ENCODE measurements around the gene CD59. TPM values are rescaled to one million over a fixed set of nuclear protein-coding genes. Genes with fewer than 3 reads are reported as not detected.

CD59 gene
- total and polyA plus RNA-seq, 9 of the 15 experiments (the other 6 are each of a cell fraction or from before 2014, with no cell fraction given) = 38.1 to 338 (median 173) TPM

- WGBS (ENCODE audit: insufficient coverage, low coverage, missing lambda C conversion rate) = 71% methylated on average over 2 of the region's 2 CpGs
- no peak overlapping the region for H3K4me2 ChIP-seq (ENCODE audit: insufficient read depth, low read length)
- ATAC-seq (no peak), FAIRE-seq (no peak), DNase-seq (ENCODE audit: extremely low read depth in 1 of 4, low spot score in 3 of 4) (no peak)
- intact Hi-C loops (cut with micrococcal nuclease) = no loop called here
- H3K4me3 ChIP-seq = no peak overlapping the region
- no peak overlapping the region for H2AFZ ChIP-seq (ENCODE audit: low read depth, low read length)
- no peaks in the 10 kb centered on the region for H3K79me2 ChIP-seq (ENCODE audit: control insufficient read depth, insufficient read depth, low read length)
- peaks cover 56% of the 10 kb centered on the region for H3K36me3 ChIP-seq (ENCODE audit: control insufficient read depth, insufficient read depth, low read length)
- no TSS peak for BruUV-seq (replicated peaks)
- H3K4me1 ChIP-seq (replicated peaks in 1 of 2; ENCODE audit: control insufficient read depth in 2 of 2, insufficient read depth in 2 of 2, low read length in 2 of 2) = peaks cover 0 to 7% of the 10 kb centered on the region in 2 experiments; a peak in 3 of 5 replicates
- H4K20me1 ChIP-seq (replicated peaks; ENCODE audit: control insufficient read depth, insufficient read depth, low read length) = no peaks in the 10 kb centered on the region
- no peaks in the 10 kb centered on the region for H3K9me1 ChIP-seq (ENCODE audit: control insufficient read depth, insufficient read depth, low read length)
- in situ Hi-C loops (cut with MboI) = no loop called here
- TF ChIP-seq ETS1 (conservative IDR thresholded peaks at IDR 0.05; ENCODE audit: control insufficient read depth, low read depth, low read length) (no peak), ZNF785 (CRISPR knock-in tag; IDR thresholded peaks at IDR 0.05) (no peak), ZFP1 (CRISPR knock-in tag; IDR thresholded peaks at IDR 0.05) (no peak), SLC30A9 (CRISPR knock-in tag; IDR thresholded peaks at IDR 0.05) (no peak), SRSF7 (optimal IDR thresholded peaks at IDR 0.05; ENCODE audit: low read depth, low read length) (no peak), VEZF1 (CRISPR knock-in tag; IDR thresholded peaks at IDR 0.05) (no peak), E2F1 (CRISPR knock-in tag; IDR thresholded peaks at IDR 0.05) (no peak)
- H3K9me3 ChIP-seq (replicated peaks; ENCODE audit: control insufficient read depth, insufficient read depth, low read depth, low read length) = no peaks in the 10 kb centered on the region
- H3K9ac ChIP-seq (ENCODE audit: insufficient read depth in 1 of 2, low read depth in 2 of 2, low read length in 2 of 2) = no peak overlapping the region
- CTCF ChIA-PET (ENCODE audit: low intra/inter-chr PET ratio) = no interaction called here
- POLR2A ChIA-PET = interaction anchor here (0.6 to 1.3 kb wide), 5 partner anchors 9 to 195 kb away, joined by 3 to 5 read pairs (median 3); no protein-coding TSS in a partner anchor
- no peaks in the 10 kb centered on the region for H3K27me3 ChIP-seq (ENCODE audit: control insufficient read depth in 2 of 2, insufficient read depth in 2 of 2, low read length in 2 of 2)
- no peak overlapping the region for H3K27ac ChIP-seq (ENCODE audit: extremely low read depth, low read depth, low read length)
Measured at GRCh38 chr11:33706546-33706945, 29.7 kb downstream of the CD59 start.

All from K562 (cell line).